K562 (cell line): ENCODE results near the gene SARS1. TPM values are rescaled to one million over a fixed set of nuclear protein-coding genes. Genes with fewer than 3 reads are reported as not detected.
A peak's percentile ranks its signal among the peaks of the same experiment; 100 is the strongest.

Experiments
- CCAR2 ChIP-seq: fragments of 200-400 bp; formaldehyde crosslinking; IDR thresholded peaks from 2 replicates; pipeline ENCODE4 v1.6.1; 2017; ENCODE audit warnings: mild to moderate bottlenecking, low read depth, low read length
- CHD2 ChIP-seq: IDR thresholded peaks from 2 replicates; pipeline ENCODE4 v1.6.1; 2011; ENCODE audit warnings: low read depth, low read length
- CREB5 ChIP-seq: fragments of 250-450 bp; sonication (Bioruptor Pico); IDR thresholded peaks from 2 replicates; pipeline ENCODE4 v1.5.0; 2020; ENCODE audit warnings: mild to moderate bottlenecking
- CUX1 ChIP-seq: fragments of 200-800 bp; sonication (Bioruptor generic); IDR thresholded peaks from 2 replicates; pipeline ENCODE4 v1.6.1; 2016; ENCODE audit warnings: missing genetic modification characterization, missing compliant biosample characterization
- ETV5 ChIP-seq: sonication (generic); formaldehyde crosslinking; IDR thresholded peaks from 2 replicates; pipeline ENCODE4 v1.4.0; 2020; ENCODE audit warnings: low read depth, mild to moderate bottlenecking, missing genetic modification reagents
- GTF2A2 ChIP-seq: IDR thresholded peaks from 2 replicates; pipeline ENCODE4 v1.6.1; 2016; ENCODE audit warnings: mild to moderate bottlenecking, missing genetic modification characterization, missing compliant biosample characterization
- KLF13 ChIP-seq: fragments of 450-650 bp; IDR thresholded peaks from 2 replicates; pipeline ENCODE4 v1.6.1; 2016; ENCODE audit warnings: missing genetic modification characterization, low read depth, mild to moderate bottlenecking, missing compliant biosample characterization, moderate library complexity, borderline replicate concordance
- LEF1 ChIP-seq: fragments of 450-650 bp; IDR thresholded peaks from 2 replicates; pipeline ENCODE4 v1.6.1; 2016; ENCODE audit warnings: mild to moderate bottlenecking
- OTX1 ChIP-seq: fragments of 450-650 bp; formaldehyde crosslinking; IDR thresholded peaks from 2 replicates; pipeline ENCODE4 v1.4.0; 2022; ENCODE audit warnings: mild to moderate bottlenecking
- PHB ChIP-seq: fragments of 250-450 bp; sonication (Bioruptor Pico); IDR thresholded peaks from 2 replicates; pipeline ENCODE4 v1.5.0; 2021
- PTBP1 ChIP-seq: fragments of 200-400 bp; formaldehyde crosslinking; IDR thresholded peaks from 2 replicates; pipeline ENCODE4 v1.6.1; 2017; ENCODE audit warnings: low read depth, low read length
- RBM14 ChIP-seq: fragments of 200-400 bp; formaldehyde crosslinking; IDR thresholded peaks from 2 replicates; pipeline ENCODE4 v1.6.1; 2018; ENCODE audit warnings: low read depth, mild to moderate bottlenecking, low read length, moderate library complexity, borderline replicate concordance; ENCODE audit not compliant: insufficient read depth
- RBM25 ChIP-seq: fragments of 200-400 bp; formaldehyde crosslinking; IDR thresholded peaks from 2 replicates; pipeline ENCODE4 v1.6.1; 2018; ENCODE audit warnings: low read length, low read depth, moderate library complexity; ENCODE audit not compliant: severe bottlenecking
- STAT5B ChIP-seq: fragments of 250-450 bp; sonication (Bioruptor Pico); IDR thresholded peaks from 2 replicates; pipeline ENCODE4 v1.8.0; 2021; ENCODE audit warnings: mild to moderate bottlenecking, inconsistent platforms
- ZBED1 ChIP-seq: IDR thresholded peaks from 2 replicates; pipeline ENCODE4 v1.6.1; 2014
- ZBTB7A ChIP-seq: IDR thresholded peaks from 2 replicates; pipeline ENCODE4 v1.6.1; 2011; ENCODE audit warnings: low read depth, mild to moderate bottlenecking, low read length, moderate library complexity, borderline replicate concordance; ENCODE audit not compliant: control insufficient read depth
- ZNF24 ChIP-seq: fragments of 450-650 bp; IDR thresholded peaks from 2 replicates; pipeline ENCODE4 v1.6.1; 2016
- ZNF384 ChIP-seq: IDR thresholded peaks from 2 replicates; pipeline ENCODE4 v1.6.1; 2012; ENCODE audit warnings: low read depth, low read length, improper control_type of control experiment
- ZNF41 ChIP-seq: fragments of 250-450 bp; sonication (Bioruptor Pico); conservative IDR thresholded peaks from 2 replicates; pipeline ENCODE4 v1.4.0; 2020; ENCODE audit warnings: mild to moderate bottlenecking
- polyA plus RNA-seq, 8 experiments: library from polyadenylated mRNA; depleted of rRNA in 4 of 8; stranded (reverse) in 5 of 8; unstranded in 3 of 8; fragments of >200 nt; fragmentation: Nextera tagmentation in 2 of 8; fragmentation: Illumina TruSeq in 1 of 8; extraction: Ambion mirVana in 2 of 8; extraction: Trizol in 1 of 8; gene quantifications; 2 replicates each; pipeline versions ENCODE4 v1.2.1 to v1.2.3, GENCODE V29; 2011 to 2014; ENCODE audit warnings: inconsistent platforms in 1 of 8, missing spikeins in 1 of 8
- total RNA-seq, 7 experiments: library from RNA; depleted of rRNA in 6 of 7; stranded (reverse); fragments of >200 nt in 6 of 7; fragmentation: Illumina TruSeq in 2 of 7; extraction: Trizol in 2 of 7; gene quantifications; 2 replicates each; pipeline versions ENCODE4 v1.2.1 to v1.2.3, GENCODE V29; 2011 to 2021; ENCODE audit warnings: low replicate concordance in 1 of 7
- TF ChIP-seq, protein P1 (sequence below): fragments of 250-450 bp; sonication (Bioruptor Pico); IDR thresholded peaks from 2 replicates; pipeline ENCODE4 v1.9.0; 2021; ENCODE audit warnings: mild to moderate bottlenecking
- TF ChIP-seq, protein P2 (sequence below): fragments of 450-650 bp; formaldehyde crosslinking; IDR thresholded peaks from 2 replicates; pipeline ENCODE4 v1.4.0; 2020; ENCODE audit warnings: mild to moderate bottlenecking, moderate library complexity

SARS1 gene
- total and polyA plus RNA-seq, 9 of the 15 experiments (the other 6 are each of a cell fraction or from before 2014, with no cell fraction given) = 221 to 623 (median 254) TPM

DNA sequence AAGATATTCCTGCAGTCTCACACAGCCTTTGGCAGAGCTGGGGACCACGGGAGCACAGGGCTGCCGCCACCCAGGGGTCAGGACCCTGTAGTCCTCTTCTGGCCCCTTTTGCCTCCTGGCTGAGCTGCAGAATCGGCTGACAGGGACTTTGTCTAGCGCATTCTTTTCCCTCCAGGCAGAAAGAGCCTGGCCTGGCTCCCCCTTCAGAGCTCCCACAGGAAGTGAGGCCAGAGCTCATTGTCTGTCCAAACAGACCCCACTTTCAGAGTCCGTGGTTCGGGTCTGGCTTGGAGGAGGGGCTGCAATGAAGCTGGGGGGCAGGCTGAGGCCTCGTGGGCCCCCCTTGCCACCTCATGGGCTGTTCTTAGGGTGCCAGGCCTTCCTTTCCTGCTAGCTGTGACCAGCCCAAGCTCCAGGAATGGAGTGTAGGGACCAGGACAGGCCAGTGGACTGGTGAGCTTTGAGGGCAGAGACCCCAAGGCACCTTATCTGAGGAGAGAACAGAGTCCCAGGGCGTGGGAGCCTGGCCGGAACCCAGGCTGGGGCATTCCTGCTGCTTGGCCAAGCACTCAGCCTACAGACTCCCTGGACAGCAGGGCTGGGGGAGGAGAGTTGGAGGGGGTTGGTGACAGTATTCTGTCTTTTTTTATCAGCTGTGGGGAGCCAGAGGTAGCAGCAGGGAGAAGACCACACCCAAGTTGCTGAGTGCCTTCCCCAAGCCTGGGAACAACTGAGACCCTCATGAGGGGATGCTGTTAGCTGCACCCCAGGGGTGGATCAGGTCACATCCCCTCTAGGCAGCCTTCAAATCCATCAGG lies 40.3 kb downstream of the SARS1 start (continued):
- TF ChIP-seq CUX1 (CRISPR knock-in tag) (no peak), ZBTB7A (peak; percentile 97), ZNF24 (no peak), LEF1 (0 out of 2 replicates have a peak, but pooled peaks have one; percentile 53), STAT5B (CRISPR knock-in tag) (no peak), KLF13 (tag) (no peak), GTF2A2 (tag) (no peak), ZNF384 (0 out of 2 replicates have a peak, but pooled peaks have one; percentile 35), CHD2 (no peak), CCAR2 (no peak), RBM25 (no peak), CREB5 (no peak), ZNF41 (no peak), PHB (no peak), ETV5 (peak; percentile 66; the same call in 1 of the 2 replicates), PTBP1 (no peak), OTX1 (CRISPR knock-in tag) (no peak), ZBED1 (0 out of 2 replicates have a peak, but pooled peaks have one; percentile 44), RBM14 (no peak)
- TF ChIP-seq, protein P1, sequence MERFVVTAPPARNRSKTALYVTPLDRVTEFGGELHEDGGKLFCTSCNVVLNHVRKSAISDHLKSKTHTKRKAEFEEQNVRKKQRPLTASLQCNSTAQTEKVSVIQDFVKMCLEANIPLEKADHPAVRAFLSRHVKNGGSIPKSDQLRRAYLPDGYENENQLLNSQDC (CRISPR knock-in tag) = no peak
- TF ChIP-seq, protein P2, sequence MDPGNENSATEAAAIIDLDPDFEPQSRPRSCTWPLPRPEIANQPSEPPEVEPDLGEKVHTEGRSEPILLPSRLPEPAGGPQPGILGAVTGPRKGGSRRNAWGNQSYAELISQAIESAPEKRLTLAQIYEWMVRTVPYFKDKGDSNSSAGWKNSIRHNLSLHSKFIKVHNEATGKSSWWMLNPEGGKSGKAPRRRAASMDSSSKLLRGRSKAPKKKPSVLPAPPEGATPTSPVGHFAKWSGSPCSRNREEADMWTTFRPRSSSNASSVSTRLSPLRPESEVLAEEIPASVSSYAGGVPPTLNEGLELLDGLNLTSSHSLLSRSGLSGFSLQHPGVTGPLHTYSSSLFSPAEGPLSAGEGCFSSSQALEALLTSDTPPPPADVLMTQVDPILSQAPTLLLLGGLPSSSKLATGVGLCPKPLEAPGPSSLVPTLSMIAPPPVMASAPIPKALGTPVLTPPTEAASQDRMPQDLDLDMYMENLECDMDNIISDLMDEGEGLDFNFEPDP (CRISPR knock-in tag) = no peak
